NB4 (cell line): ENCODE measurements around the gene PADI2.
A peak's percentile ranks its signal among the peaks of the same experiment; 100 is the strongest.

ENCODE experiments used
- DNase-seq: peaks from one replicate; pipeline ENCODE4 v3.0.0; 2010; ENCODE audit warnings: low read depth
- H3K4me3 ChIP-seq: one replicate; pipeline ENCODE4 v1.5.1; 2011; ENCODE audit warnings: mild to moderate bottlenecking, low read depth, low read length, moderate library complexity
- CTCF ChIP-seq: IDR thresholded peaks from one replicate; pipeline ENCODE4 v1.5.1; 2012; ENCODE audit warnings: low read depth, low read length
- MAX ChIP-seq: IDR thresholded peaks from 2 replicates; pipeline ENCODE4 v1.6.1; 2011; ENCODE audit warnings: low read depth, low read length
- MYC ChIP-seq: IDR thresholded peaks from 2 replicates; pipeline ENCODE4 v1.6.1; 2011; ENCODE audit warnings: low read depth, low read length
- POLR2A ChIP-seq: IDR thresholded peaks from 2 replicates; pipeline ENCODE4 v1.6.1; 2011; ENCODE audit warnings: mild to moderate bottlenecking; ENCODE audit not compliant: insufficient read length; ENCODE audit errors: extremely low read depth

The PADI2 gene

DNA sequence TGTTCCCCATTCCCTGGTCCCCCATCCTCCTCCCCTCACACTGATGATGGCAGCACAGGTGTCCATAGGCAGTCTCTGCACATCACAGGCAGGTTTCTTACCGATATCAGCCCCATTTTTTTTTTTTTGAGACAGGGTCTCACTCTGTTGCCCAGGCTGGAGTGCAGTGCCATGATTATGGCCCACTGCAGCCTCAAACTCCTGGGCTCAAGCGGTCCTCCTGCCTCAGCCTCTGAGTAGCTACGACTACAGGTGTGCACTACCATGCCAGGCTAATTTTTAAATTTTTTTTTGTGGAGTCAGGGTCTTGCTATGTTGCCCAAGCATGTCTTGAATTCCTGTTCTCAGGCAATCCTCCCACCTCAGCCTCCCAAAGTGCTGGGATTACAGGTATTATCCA lies 36.5 kb downstream of the PADI2 start:
- no peak for TF ChIP-seq CTCF
- no peak for TF ChIP-seq MYC
- TF ChIP-seq POLR2A, result no peak
- TF ChIP-seq MAX, result no peak
- DNase-seq, result no peak
- H3K4me3 ChIP-seq, result no peak overlapping the region

DNA sequence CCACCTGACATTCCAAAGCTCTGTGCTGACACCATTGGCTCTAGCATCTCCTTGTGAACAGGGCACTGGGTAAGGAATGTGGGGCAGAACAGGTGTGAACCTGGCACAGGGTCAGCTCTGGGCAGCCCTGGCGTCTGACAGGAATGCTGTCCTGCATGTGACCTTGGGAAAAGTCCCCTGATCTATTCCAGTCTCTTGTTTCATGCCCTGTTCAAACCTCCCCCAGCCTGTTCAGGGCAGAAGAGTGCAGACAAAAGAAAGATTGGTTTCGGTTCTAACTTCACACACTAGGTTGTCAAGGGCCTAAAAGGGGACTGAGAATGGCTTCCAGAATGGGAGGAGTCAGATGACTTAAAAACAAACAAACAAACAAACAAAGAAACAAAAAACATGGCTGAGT lies 37.8 kb downstream of the PADI2 start:
- no peak overlapping the region for H3K4me3 ChIP-seq
- no peak for DNase-seq
- TF ChIP-seq MYC (no peak), MAX (no peak), CTCF (no peak), POLR2A (no peak)

DNA sequence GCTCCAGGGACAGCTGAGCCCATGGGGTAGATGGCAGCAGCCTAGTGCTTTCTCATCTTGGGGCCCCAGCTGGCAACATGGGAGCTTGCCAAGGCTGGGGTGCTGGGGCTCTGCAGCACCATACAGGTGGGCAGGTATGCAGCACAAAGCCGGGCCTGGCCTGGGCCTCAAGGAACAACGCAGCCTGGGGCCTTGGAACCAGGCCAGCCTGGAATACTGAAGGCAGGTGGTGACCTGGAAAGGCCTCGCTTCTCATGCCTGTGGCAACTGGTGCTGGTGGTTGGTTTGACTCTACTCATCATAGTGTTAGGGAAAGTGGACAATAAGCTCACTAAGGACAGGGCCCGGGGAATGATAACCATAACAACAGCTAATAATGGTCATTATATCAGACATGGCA lies 38.4 kb downstream of the PADI2 start:
- DNase-seq, result no peak
- TF ChIP-seq POLR2A (no peak), MYC (no peak), CTCF (no peak)
- no peak overlapping the region for H3K4me3 ChIP-seq

GRCh38 chr1:17080085-17080759 lies 39.0 kb downstream of the PADI2 start:
- DNase-seq, result no peak
- H3K4me3 ChIP-seq, result no peak overlapping the region
- TF ChIP-seq CTCF, result no peak
- no peak for TF ChIP-seq MAX
- no peak for TF ChIP-seq MYC
- TF ChIP-seq POLR2A, result no peak

DNA sequence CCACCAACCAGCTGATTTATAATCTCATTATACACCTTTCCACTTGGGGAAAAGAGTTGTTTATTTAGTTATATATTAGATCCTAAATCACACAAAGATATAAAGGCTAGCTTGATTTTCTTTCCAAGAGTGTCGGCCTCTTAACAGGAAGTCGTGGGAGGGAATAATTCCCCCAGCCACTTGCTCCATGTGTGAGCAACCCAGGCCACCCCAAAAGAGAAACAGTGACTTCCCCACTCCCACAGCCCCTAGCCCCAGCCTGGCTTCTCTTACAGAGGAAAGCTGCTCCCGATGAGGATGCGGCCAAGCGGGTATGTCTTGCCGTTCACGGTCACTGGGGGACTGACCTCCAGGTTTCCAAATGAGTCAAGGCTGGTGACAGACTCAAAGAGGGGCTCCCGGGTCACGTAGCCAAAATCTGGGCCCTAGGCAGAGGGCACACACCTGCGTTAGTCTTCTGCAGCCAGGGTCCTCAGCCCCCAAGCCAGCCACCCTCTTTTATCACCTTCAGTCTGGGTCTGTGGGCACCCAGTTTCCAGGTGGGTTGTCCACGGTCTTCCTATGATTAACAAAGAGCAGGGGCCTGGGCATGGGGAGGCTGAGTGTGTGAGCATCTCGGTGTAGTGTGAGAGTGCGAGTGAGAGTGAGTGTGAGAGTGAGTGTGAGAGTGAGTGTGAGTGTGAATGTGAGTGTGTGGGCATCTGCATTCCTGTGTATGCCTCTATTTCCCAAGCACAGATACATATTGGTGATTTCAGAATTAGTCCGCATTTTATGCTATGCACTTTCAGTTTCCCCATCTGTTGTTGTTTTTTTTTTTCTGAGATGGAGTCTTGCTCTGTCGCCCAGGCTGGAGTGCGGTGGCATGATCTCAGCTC lies 40.0 kb downstream of the PADI2 start:
- DNase-seq, result no peak
- no peak for TF ChIP-seq MAX
- H3K4me3 ChIP-seq, result no peak overlapping the region

- peak; percentile 81 for DNase-seq
- no peak overlapping the region for H3K4me3 ChIP-seq
- peak; percentile 32; the same call in 1 of the 2 replicates for TF ChIP-seq MYC
- peak; percentile 17; the same call in 1 of the 2 replicates for TF ChIP-seq MAX
- peak; percentile 76 for TF ChIP-seq CTCF
- no peak for TF ChIP-seq POLR2A
Observed at GRCh38 chr1:17075470-17076255, 43.6 kb downstream of the PADI2 start.
